Measurements from ENCODE around the gene SPRY1.

The SPRY1 gene

DNA sequence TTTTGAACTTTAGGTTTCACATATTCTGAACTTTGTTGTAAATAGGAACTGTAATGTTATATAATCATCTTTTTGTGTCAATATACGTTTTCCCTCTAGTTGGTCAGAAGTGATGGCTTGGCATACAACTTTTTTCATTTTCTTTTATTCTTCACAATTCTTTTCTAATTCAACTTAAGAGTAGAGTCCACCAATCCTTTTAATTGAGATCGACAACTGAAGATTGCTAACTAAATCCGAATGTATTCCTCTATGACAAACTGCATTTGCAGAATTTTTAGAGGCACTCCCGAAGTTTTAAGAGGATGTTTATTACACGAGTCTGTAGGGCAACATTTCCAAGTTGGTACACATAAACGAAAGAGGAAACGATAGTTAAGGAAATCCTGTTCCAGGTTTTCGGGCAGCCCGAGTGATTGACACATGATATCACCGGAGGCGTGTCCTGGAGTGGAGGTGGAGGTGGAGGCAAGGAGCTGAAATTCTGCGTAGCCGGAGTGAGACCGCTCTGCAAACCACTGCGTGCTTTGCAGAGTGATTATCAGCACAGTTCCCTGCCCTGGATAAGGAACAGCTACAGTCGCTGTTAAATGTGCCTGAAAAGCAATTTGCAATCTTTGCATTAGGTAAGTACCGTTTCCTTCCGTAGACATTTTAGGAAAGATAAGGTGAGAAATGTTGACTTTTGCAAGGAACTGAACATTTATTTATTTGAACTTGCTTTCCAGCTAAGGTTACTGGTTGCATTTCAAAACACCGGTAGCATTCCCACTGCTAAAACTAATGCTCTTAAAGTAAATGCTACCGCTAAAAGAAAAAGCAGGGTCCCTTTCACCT is at the start of gene SPRY1:
Gene SPRY1 (plus strand): TSS at position 489 of the 837 bp plus-strand sequence. CDS start 4,797 bp downstream, outside the sequence.
- peak; percentile 49 to 64 for DNase-seq (ENCODE audit: low read depth in 2 of 2)

- no peak for DNase-seq (ENCODE audit: low read depth in 2 of 2)
These were observed 49.6 kb upstream of the SPRY1 start for GRCh38 chr4:123346951-123347350.

- no peak for DNase-seq (ENCODE audit: low read depth in 2 of 2)
These were observed 47.6 kb upstream of the SPRY1 start for GRCh38 chr4:123348946-123349345.

DNA sequence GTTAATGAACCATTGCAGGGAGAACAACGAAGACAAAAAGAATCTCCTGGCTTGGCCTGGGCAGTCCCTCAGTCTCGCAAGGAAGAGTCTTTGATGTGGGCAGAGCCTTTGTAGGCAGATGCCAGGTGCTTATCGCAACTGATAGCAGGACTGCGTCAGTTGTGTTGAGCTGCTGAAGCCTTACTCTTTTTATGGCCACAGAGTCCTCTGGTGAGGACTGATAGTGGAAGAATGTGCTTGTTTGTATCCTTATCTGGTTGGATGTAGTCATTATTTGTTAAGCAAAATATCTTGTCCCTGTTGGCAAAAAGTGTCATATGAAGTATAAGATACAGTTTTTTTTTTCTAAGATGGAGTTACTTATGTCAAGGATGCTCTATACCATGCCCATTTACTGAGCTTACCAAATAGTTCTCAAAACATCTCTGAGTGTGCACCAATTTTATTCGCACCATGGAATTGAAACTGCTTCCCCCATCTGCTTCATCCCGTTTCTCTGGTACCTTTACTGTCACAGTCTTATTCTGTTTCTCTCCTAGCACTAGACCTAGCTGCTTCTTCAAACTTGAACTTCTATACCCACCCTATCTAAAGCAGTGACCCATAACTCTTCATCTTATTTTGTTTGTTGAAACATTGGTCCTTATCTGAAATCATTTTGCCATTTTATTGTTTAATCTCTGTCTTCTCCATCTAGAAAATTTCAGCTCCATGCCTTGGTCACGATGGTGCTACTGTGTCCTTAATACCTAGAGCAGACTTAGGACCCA is 47.0 kb upstream of the SPRY1 start:
- DNase-seq (ENCODE audit: low read depth in 2 of 2), result no peak

DNA sequence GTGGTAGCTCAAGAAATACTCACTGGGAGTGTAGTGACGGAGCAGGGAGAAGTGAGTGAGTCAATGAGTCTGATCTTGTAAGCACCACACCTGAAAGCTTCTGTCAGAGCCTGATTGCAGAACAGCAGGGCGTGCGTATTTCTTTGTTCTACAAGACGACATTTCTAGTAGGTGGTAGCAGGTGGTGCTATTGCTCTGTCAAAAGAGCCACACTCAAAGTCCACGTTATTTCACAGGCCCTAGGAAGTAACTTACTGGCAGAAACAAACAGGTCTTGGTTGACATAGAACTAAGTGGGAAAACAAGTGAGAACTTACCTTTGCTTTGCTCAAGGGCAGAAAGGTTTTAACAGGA is 46.4 kb upstream of the SPRY1 start:
- no peak for DNase-seq (ENCODE audit: low read depth in 2 of 2)

GRCh38 chr4:123350726-123351125 is 45.9 kb upstream of the SPRY1 start:
- DNase-seq (ENCODE audit: low read depth in 2 of 2), result no peak

DNA sequence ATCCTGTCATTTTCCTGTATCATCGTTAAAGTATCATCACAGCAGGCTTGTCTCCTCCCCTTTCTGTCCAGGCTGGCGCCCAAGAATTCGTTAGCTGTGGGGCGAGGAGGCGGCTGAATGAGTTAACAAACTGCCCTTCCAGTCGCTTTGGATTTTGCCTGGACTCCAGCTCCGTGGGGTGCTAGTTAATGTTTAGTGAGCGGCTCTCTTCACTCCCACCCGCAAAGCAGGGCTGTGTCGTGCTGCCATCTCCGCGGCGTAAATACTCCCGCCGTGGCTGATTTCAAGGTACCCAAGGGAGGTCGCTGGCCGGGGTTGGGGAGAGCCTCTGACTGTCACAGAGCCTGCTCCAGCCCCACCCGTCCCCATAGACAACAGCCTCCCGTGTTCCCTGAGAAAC is 44.9 kb upstream of the SPRY1 start:
- no peak for DNase-seq (ENCODE audit: low read depth in 2 of 2)

- no peak for DNase-seq (ENCODE audit: low read depth in 2 of 2)
These were observed 44.2 kb upstream of the SPRY1 start for GRCh38 chr4:123352240-123352945.

DNA sequence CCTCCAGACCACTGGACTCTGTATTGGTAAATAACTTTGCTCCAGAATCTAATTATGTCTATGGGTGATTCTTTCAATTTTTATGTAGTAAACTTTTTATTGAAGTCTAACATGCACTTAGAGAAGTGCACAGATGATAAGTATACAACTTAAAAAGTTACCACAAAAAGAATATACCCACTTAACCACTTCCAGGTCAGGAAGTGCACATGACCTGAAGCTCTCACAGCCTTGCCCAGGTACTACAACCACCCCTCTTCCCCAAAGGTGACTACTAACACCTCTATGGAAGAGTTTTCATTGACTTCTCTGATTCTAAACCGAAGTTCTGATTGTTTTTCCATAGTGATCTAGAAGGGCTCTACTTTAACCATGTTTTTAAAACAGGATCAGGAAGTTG is 43.6 kb upstream of the SPRY1 start:
- DNase-seq (ENCODE audit: low read depth in 2 of 2), result no peak

GRCh38 chr4:123353656-123354055 is 42.9 kb upstream of the SPRY1 start:
- DNase-seq (ENCODE audit: low read depth in 2 of 2), result no peak

- DNase-seq (ENCODE audit: low read depth in 2 of 2), result no peak
These were observed 41.9 kb upstream of the SPRY1 start for GRCh38 chr4:123354701-123355100.

- DNase-seq (ENCODE audit: low read depth in 2 of 2), result no peak
These were observed 39.7 kb upstream of the SPRY1 start for GRCh38 chr4:123356921-123357320.

DNA sequence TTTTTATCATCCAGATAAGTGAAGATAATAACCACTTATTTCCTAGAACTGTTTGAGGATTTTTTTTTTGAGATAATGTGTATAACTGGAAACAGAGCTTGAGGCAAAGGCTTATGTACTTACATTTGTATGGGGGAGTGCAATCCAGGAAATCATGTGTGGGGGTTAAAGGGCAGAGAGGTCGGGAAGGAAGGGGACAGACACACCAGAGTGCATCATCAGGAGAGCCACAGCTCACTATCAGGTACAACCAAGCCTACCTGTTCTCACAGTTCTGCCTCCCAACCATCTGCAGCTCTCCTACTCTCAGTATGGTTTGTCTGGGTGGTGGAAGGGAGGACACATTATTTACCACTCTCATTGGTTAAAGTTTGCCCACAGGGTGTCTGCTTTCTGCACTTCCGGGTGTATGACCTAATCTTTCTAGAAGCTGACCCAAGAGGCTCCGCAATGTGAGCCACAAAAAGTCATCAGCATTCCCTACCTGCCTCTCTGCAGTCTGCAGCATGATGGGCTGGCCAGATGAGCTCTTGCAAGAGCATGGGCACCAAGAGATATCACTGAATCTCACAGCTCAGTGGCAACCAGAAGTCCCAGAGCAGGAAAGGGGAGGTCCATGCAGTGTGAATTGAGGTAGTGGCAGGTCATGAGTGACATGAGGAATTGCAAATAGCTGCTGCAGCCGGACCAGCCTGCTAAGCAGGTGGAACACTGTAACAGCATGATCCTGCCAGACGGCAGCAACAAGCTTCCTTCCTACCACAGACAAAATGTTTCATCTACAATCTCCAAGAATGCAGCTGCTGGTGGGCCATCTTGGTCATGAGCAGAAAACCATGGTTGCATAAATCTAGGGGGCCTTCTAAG is 36.9 kb upstream of the SPRY1 start:
- DNase-seq (ENCODE audit: low read depth in 2 of 2), result no peak

GRCh38 chr4:123361195-123361861 is 35.3 kb upstream of the SPRY1 start:
- DNase-seq (ENCODE audit: low read depth in 2 of 2), result peak; percentile 69 to 73

DNA sequence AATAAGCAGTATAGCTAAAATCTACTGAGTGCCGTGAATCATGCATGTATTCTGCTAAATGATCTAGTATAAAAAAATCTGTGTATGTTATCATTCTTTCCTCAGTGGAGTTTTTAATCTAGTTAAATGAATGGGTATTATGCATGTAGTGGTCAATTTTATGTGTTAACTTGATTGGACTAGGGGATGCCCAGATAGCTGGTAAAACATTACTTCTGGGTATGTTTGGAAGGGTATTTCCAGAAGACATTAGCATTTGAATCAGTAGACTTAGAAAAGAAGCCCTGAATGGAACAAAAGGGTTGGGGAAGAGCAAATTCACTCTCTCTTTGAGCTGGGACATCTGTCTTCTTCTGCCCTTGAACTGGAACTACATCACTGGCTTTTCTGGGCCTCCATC is 34.5 kb upstream of the SPRY1 start:
- DNase-seq (ENCODE audit: low read depth in 2 of 2), result no peak

GRCh38 chr4:123363729-123364128 is 32.9 kb upstream of the SPRY1 start:
- DNase-seq (ENCODE audit: low read depth in 2 of 2), result no peak

DNA sequence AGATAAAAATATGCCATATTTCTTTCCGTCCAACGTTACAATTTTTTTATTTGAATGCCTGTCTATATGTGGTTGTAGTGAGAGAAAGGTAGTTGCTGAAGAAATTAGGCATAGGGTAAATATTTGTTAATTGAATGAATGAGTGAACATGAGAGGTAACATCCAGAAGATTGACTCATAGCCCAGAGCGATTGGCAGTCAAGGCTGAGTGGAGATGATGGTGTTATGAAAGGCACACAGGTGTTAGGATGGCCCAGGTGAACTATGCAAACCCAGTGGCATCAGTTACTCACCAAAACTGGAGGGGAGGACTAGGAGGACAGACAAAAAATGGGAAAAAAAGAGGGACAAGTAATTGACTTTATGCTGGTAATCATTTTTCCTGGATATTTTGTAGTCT is 31.7 kb upstream of the SPRY1 start:
- DNase-seq (ENCODE audit: low read depth in 2 of 2), result no peak

DNA sequence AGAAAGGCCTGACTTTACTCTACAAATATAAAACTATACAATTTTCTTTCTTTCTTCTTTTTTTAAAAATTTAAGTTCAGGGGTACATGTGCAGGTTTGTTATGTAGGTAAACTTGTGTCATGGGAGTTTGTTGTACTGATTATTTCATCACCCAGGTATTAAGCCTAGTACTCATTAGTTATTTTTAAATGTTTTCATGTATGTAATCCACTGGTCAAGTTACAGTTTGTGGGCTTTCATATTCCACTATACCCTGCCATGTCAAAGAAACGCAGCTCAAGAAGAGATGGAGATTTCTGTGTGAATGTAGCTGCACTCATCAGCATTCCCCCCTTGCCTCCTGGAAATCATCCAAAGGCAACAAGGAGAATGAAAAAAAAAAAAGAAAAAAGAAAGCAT is 31.2 kb upstream of the SPRY1 start:
- DNase-seq (ENCODE audit: low read depth in 2 of 2), result no peak

DNA sequence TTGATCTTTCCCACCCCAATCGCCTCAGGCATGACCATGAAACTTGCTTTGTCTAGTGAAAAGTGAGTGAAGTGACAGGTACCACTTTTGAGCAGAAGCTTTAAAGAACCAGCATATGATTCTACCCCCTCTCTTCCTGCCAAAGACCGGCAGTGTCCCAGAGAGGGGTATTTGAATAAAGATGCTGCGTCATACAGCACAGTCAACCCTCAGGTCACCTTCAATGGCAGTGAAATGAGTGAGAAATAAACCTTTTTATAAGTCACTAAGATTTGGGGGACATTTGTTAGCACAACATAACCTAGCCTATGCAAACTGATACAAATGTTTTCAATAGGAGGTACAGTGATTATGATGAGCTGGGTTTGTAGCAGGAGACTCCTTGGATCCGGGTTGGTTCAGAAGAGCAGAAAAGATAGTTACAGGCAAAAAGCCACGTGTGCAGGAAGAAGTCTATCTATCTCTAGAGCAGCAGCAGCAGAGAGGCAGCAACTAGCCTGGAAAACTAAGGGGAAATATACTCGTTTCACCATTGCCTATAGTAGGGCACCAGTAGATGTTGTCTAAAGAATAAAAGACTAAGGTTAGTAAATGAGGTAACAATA is 30.3 kb upstream of the SPRY1 start:
- DNase-seq (ENCODE audit: low read depth in 2 of 2), result no peak

GRCh38 chr4:123378794-123379193 is 17.8 kb upstream of the SPRY1 start:
- no peak for DNase-seq (ENCODE audit: low read depth in 2 of 2)

DNA sequence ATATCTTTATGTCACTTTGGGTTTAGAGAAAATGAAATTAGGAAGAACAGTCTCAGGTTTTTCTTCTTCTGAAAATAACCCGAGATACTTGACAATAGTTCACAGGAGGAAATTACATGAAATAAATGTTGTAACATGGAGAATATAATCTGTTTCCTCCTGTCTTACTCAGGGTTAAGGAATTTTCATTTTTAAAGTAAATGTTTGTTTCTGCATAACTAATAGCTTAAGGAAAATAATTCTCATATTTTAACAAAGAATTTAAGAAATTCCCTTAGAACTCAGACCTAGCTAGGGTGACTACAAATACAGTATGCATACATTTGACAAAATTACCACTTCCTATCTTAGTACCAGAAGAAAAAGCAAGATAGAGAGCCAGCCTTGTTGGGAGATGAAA is 17.2 kb upstream of the SPRY1 start:
- DNase-seq (ENCODE audit: low read depth in 2 of 2), result no peak
